ENCODE data around the gene DNAJC1. TPM values are rescaled to one million over a fixed set of nuclear protein-coding genes. Genes with fewer than 3 reads are reported as not detected.
"Not testable (repeated sequence)": the region's sequence is repeated elsewhere in the genome, so short reads cannot be mapped to it uniquely, and the experiment has no call there.

Gene DNAJC1
- polyA plus RNA-seq, 1 donor (not counting 4 experiments of a cell fraction or from before 2014, with no cell fraction given): 24.8 TPM

DNA sequence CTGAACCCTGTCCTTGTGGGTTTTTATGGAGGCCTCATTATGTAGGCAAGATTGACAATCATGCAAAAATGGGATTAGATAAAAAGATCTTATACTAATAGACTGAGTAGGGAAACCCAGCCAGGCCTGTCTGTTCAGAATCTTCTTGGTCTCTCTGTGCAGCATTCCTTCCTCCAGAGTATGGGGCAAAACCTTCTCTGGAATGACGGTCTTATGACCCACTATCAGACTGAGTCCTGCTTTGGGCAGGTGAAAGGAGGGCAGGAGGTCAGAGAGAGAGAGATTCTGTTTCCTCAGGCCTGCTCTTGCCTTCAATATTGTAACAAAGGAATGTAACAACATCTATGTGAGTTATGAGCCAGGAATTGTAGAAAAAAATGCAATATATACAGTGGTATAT is 182.6 kb downstream of the DNAJC1 start:
- Histone ChIP-seq H3K4me1 (ENCODE audit: control insufficient read depth, extremely low read depth, insufficient read depth, low read length) (no peaks in the 10 kb centered on the region), H3K9ac (ENCODE audit: control insufficient read depth, extremely low read depth, insufficient read depth, low read length) (no peak overlapping the region), H3K4me3 (ENCODE audit: control insufficient read depth in 2 of 3, extremely low read depth in 1 of 3, insufficient read depth in 2 of 3, low read depth in 1 of 3, low read length in 3 of 3) (no peak overlapping the region), H3K9me1 (ENCODE audit: control insufficient read depth, extremely low read depth, insufficient read depth, low read length) (no peaks in the 10 kb centered on the region), H3K27me3 (ENCODE audit: control insufficient read depth, extremely low read depth, insufficient read depth, low read length) (no peaks in the 10 kb centered on the region), H3K4me2 (ENCODE audit: control insufficient read depth, extremely low read depth, insufficient read depth, low read depth, low read length) (no peak overlapping the region), H4K20me1 (ENCODE audit: control insufficient read depth, extremely low read depth, insufficient read depth, low read length) (no peaks in the 10 kb centered on the region), H3K27ac (ENCODE audit: control insufficient read depth, insufficient read depth, low read length) (no peak overlapping the region), H3K79me2 (ENCODE audit: control insufficient read depth, insufficient read depth, low read length) (no peaks in the 10 kb centered on the region), H3K36me3 (ENCODE audit: control insufficient read depth in 2 of 2, extremely low read depth in 1 of 2, insufficient read depth in 2 of 2, low read length in 2 of 2) (no peaks in the 10 kb centered on the region), H2AFZ (ENCODE audit: control insufficient read depth, low read length) (no peak overlapping the region), H3K9me3 (ENCODE audit: control insufficient read depth, low read depth, low read length) (peaks cover 1% of the 10 kb centered on the region)
- no peak for TF ChIP-seq EZH2 (IDR thresholded peaks at IDR 0.05; ENCODE audit: low read length)
- TF ChIP-seq, protein P1, sequence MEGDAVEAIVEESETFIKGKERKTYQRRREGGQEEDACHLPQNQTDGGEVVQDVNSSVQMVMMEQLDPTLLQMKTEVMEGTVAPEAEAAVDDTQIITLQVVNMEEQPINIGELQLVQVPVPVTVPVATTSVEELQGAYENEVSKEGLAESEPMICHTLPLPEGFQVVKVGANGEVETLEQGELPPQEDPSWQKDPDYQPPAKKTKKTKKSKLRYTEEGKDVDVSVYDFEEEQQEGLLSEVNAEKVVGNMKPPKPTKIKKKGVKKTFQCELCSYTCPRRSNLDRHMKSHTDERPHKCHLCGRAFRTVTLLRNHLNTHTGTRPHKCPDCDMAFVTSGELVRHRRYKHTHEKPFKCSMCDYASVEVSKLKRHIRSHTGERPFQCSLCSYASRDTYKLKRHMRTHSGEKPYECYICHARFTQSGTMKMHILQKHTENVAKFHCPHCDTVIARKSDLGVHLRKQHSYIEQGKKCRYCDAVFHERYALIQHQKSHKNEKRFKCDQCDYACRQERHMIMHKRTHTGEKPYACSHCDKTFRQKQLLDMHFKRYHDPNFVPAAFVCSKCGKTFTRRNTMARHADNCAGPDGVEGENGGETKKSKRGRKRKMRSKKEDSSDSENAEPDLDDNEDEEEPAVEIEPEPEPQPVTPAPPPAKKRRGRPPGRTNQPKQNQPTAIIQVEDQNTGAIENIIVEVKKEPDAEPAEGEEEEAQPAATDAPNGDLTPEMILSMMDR (optimal IDR thresholded peaks at IDR 0.05 in 1 of 3, IDR thresholded peaks at IDR 0.05 in 1 of 3, conservative IDR thresholded peaks at IDR 0.05 in 1 of 3; ENCODE audit: extremely low read depth in 1 of 3, insufficient read depth in 2 of 3, low read length in 3 of 3): no peak
- dilution Hi-C loops (cut with MboI; ENCODE audit: extremely low pct_ligation_motif_present, low sequenced_read_pairs): no loop called here
- DNase-seq (ENCODE audit: low read depth, low spot score): no peak
- FAIRE-seq: no peak

DNA sequence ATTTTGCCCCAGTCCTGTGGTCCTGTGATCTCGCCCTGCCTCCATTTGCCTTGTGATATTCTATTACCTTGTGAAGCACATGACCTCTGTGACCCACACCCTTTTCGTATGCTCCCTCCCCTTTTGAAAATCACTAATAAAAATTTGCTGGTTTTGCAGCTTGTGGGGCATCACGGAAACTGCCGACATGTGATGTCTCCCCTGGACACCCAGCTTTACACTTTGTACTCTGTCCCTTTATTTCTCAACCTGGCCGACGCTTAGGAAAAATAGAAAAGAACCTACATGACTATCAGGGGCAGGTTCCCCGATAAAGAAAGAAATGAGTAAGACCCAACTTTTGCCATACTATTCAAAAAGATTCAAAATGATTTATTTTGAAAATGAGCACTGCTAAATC is 185.1 kb downstream of the DNAJC1 start:
- dilution Hi-C loops (cut with MboI; ENCODE audit: extremely low pct_ligation_motif_present, low sequenced_read_pairs); H3K27ac ChIP-seq (ENCODE audit: control insufficient read depth, insufficient read depth, low read length); H3K27me3 ChIP-seq (ENCODE audit: control insufficient read depth, extremely low read depth, insufficient read depth, low read length); H3K9ac ChIP-seq (ENCODE audit: control insufficient read depth, extremely low read depth, insufficient read depth, low read length); DNase-seq (ENCODE audit: low read depth, low spot score); H3K79me2 ChIP-seq (ENCODE audit: control insufficient read depth, insufficient read depth, low read length); H4K20me1 ChIP-seq (ENCODE audit: control insufficient read depth, extremely low read depth, insufficient read depth, low read length); H3K4me3 ChIP-seq (ENCODE audit: control insufficient read depth in 2 of 3, extremely low read depth in 1 of 3, insufficient read depth in 2 of 3, low read depth in 1 of 3, low read length in 3 of 3); H2AFZ ChIP-seq (ENCODE audit: control insufficient read depth, low read length); H3K4me2 ChIP-seq (ENCODE audit: control insufficient read depth, extremely low read depth, insufficient read depth, low read depth, low read length); H3K9me3 ChIP-seq (ENCODE audit: control insufficient read depth, low read depth, low read length); FAIRE-seq; H3K36me3 ChIP-seq (ENCODE audit: control insufficient read depth in 2 of 2, extremely low read depth in 1 of 2, insufficient read depth in 2 of 2, low read length in 2 of 2); H3K9me1 ChIP-seq (ENCODE audit: control insufficient read depth, extremely low read depth, insufficient read depth, low read length); H3K4me1 ChIP-seq (ENCODE audit: control insufficient read depth, extremely low read depth, insufficient read depth, low read length): not testable (repeated sequence)

DNA sequence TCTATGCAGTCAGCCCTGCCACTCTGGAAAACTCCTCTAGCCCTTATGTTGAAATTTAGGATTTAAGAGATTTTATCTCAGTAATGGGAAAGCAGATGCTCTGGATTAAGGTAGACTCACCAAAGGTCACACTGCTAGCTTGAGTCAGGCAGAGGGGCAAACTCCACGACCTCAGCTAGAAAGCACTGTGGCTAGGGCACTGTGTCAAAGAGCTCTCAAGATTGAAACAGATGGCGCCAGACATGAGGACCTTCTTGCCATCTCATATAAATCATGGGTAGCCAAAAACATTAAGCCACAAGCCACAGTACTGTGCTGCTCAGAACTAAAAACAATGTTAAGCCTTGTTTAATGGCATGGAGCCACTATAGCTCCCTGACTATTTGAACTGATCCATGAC is 188.7 kb downstream of the DNAJC1 start:
- no peaks in the 10 kb centered on the region for H4K20me1 ChIP-seq (ENCODE audit: control insufficient read depth, extremely low read depth, insufficient read depth, low read length)
- H3K27ac ChIP-seq (ENCODE audit: control insufficient read depth, insufficient read depth, low read length): no peak overlapping the region
- H3K79me2 ChIP-seq (ENCODE audit: control insufficient read depth, insufficient read depth, low read length): no peaks in the 10 kb centered on the region
- H2AFZ ChIP-seq (ENCODE audit: control insufficient read depth, low read length): no peak overlapping the region
- H3K36me3 ChIP-seq (ENCODE audit: control insufficient read depth in 2 of 2, extremely low read depth in 1 of 2, insufficient read depth in 2 of 2, low read length in 2 of 2): no peaks in the 10 kb centered on the region
- no peaks in the 10 kb centered on the region for H3K9me1 ChIP-seq (ENCODE audit: control insufficient read depth, extremely low read depth, insufficient read depth, low read length)
- peaks cover 16% of the 10 kb centered on the region for H3K4me1 ChIP-seq (ENCODE audit: control insufficient read depth, extremely low read depth, insufficient read depth, low read length)
- FAIRE-seq: no peak
- no peak overlapping the region for H3K4me2 ChIP-seq (ENCODE audit: control insufficient read depth, extremely low read depth, insufficient read depth, low read depth, low read length)
- TF ChIP-seq, protein P1 (optimal IDR thresholded peaks at IDR 0.05 in 1 of 3, IDR thresholded peaks at IDR 0.05 in 1 of 3, conservative IDR thresholded peaks at IDR 0.05 in 1 of 3; ENCODE audit: extremely low read depth in 1 of 3, insufficient read depth in 2 of 3, low read length in 3 of 3): no peak
- no peak for TF ChIP-seq EZH2 (IDR thresholded peaks at IDR 0.05; ENCODE audit: low read length)
- H3K4me3 ChIP-seq (ENCODE audit: control insufficient read depth in 2 of 3, extremely low read depth in 1 of 3, insufficient read depth in 2 of 3, low read depth in 1 of 3, low read length in 3 of 3): no peak overlapping the region
- no peaks in the 10 kb centered on the region for H3K9me3 ChIP-seq (ENCODE audit: control insufficient read depth, low read depth, low read length)
- dilution Hi-C loops (cut with MboI; ENCODE audit: extremely low pct_ligation_motif_present, low sequenced_read_pairs): no loop called here
- no peaks in the 10 kb centered on the region for H3K27me3 ChIP-seq (ENCODE audit: control insufficient read depth, extremely low read depth, insufficient read depth, low read length)
- H3K9ac ChIP-seq (ENCODE audit: control insufficient read depth, extremely low read depth, insufficient read depth, low read length): no peak overlapping the region
- DNase-seq (ENCODE audit: low read depth, low spot score): no peak
